ENCODE measurements around the gene GK2. TPM values are rescaled to one million over a fixed set of nuclear protein-coding genes. Genes with fewer than 3 reads are reported as not detected.

The GK2 gene
- total and polyA plus RNA-seq, 2 of the 13 experiments (the other 11 are each of a cell fraction or from before 2014, with no cell fraction given): not detected

GRCh38 chr4:79445371-79445781 is 37.3 kb upstream of the GK2 start (continued):
- no peak for TF ChIP-seq ZNF564 (CRISPR knock-in tag; IDR thresholded peaks at IDR 0.05)
- TF ChIP-seq ZNF138 (CRISPR knock-in tag; IDR thresholded peaks at IDR 0.05; ENCODE audit: low read depth): no peak
- no peak for TF ChIP-seq ISL2 (CRISPR knock-in tag; IDR thresholded peaks at IDR 0.05)
- TF ChIP-seq THYN1 (CRISPR knock-in tag; IDR thresholded peaks at IDR 0.05; ENCODE audit: borderline replicate concordance, low read depth): no peak
- no peak for TF ChIP-seq MEIS2 (CRISPR knock-in tag; IDR thresholded peaks at IDR 0.05)
- TF ChIP-seq PCBP2 (optimal IDR thresholded peaks at IDR 0.05; ENCODE audit: low read depth, low read length, poor library complexity, severe bottlenecking): no peak
- TF ChIP-seq MXI1 (IDR thresholded peaks at IDR 0.05; ENCODE audit: borderline replicate concordance, low read depth, low read length): no peak
- no peak for TF ChIP-seq ZSCAN9 (CRISPR knock-in tag; IDR thresholded peaks at IDR 0.05; ENCODE audit: borderline replicate concordance)
- no peak for TF ChIP-seq ZNF616 (CRISPR knock-in tag; IDR thresholded peaks at IDR 0.05; ENCODE audit: low read depth)

- DNase-seq (ENCODE audit: low spot score) (no peak), ATAC-seq (no peak), FAIRE-seq (no peak)
- ChIA-PET POLR2A (no interaction called here), CTCF (ENCODE audit: low intra/inter-chr PET ratio, low total read pairs) (no interaction called here)
- Histone ChIP-seq H3K4me2 (ENCODE audit: low read depth, low read length) (no peak overlapping the region), H3K36me3 (replicated peaks in 1 of 2; ENCODE audit: control insufficient read depth in 1 of 2, insufficient read depth in 2 of 2, low read length in 2 of 2) (no peaks in the 10 kb centered on the region), H3K9me3 (ENCODE audit: low read length) (no peaks in the 10 kb centered on the region), H4K20me1 (ENCODE audit: insufficient read depth, low read length) (no peaks in the 10 kb centered on the region), H3K27ac (ENCODE audit: extremely low read length, insufficient read depth, low read length) (no peak overlapping the region), H3K27me3 (ENCODE audit: control insufficient read depth in 1 of 2, insufficient read depth in 2 of 2, low read length in 2 of 2) (no peaks in the 10 kb centered on the region), H3K4me1 (ENCODE audit: insufficient read depth, low read length) (no peaks in the 10 kb centered on the region), H3K79me2 (ENCODE audit: insufficient read depth, low read length) (no peaks in the 10 kb centered on the region), H2AFZ (ENCODE audit: low read length) (no peak overlapping the region), H3K9ac (ENCODE audit: insufficient read depth, low read depth, low read length) (no peak overlapping the region), H3K4me3 (replicated peaks in 1 of 3; ENCODE audit: insufficient read depth in 1 of 3, low read depth in 2 of 3, low read length in 3 of 3) (no peak overlapping the region)
- 32% methylated on average over 3 of the region's 3 CpGs for WGBS (ENCODE audit: low lambda C conversion rate)
- in situ Hi-C loops (cut with HindIII; ENCODE audit: extremely low pct_ligation_motif_present, low pct_unique_long_range_greater_than_20kb): no loop called here
- BruUV-seq (replicated peaks): no TSS peak
- intact Hi-C loops (cut with micrococcal nuclease; ENCODE audit: unreplicated experiment): no loop called here
- no peak for TF ChIP-seq ZNF121 (CRISPR knock-in tag; IDR thresholded peaks at IDR 0.05)
These were observed 34.4 kb upstream of the GK2 start for GRCh38 chr4:79442422-79442821.
